Neural cell (in vitro differentiated cells): Measurements from ENCODE around the gene RMDN3.

Experiments used
- CTCF ChIP-seq: fragments of 450-650 bp; IDR thresholded peaks from 2 replicates; pipeline ENCODE4 v1.5.1; 2014; ENCODE audit warnings: antibody characterized with exemption, mild to moderate bottlenecking, moderate library complexity; ENCODE audit not compliant: poor library complexity, severe bottlenecking
- SMC3 ChIP-seq: fragments of 450-650 bp; conservative IDR thresholded peaks from 2 replicates; pipeline ENCODE4 v1.6.1; 2014; ENCODE audit warnings: antibody characterized with exemption, mild to moderate bottlenecking, moderate library complexity; ENCODE audit not compliant: poor library complexity

GRCh38 chr15:40693904-40694687 is 61.0 kb downstream of the RMDN3 start:
- TF ChIP-seq CTCF: no peak
- peak; percentile 20 for TF ChIP-seq SMC3
